ENCODE measurements around the gene S100A2.

The S100A2 gene

DNA sequence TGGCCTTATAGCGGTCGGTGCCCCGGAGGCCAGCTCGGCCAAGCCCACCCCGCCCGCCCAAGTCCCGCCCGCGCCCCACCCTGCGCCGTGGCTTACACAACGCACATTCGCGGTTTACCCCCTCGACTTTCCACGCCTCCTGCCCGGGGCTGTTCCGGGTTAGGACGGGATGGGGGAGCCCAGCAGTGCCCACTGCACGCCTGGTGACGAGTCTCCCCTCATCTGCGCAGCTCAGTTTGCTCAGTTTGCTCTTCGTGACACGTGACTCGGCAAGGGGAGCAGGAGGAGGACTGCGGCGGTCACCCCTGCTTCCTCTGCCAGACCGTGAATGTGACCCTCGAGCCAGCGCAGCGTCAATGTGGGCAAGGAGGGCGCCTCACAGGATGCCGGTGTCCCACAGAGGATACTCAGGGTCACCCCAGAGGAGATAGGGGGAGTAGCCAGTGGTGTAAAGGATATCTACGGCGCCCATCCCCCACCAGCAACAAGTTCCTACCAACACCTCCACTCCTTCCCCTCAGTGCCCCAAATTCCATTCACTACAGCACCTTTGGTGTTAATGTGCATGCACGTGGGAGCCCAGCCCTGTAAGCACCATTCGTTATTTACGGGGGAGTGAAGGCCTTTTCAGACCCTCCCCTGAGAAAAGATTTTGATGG is 29.5 kb downstream of the S100A2 start:
- Histone ChIP-seq H3K36me3 (ENCODE audit: control insufficient read depth, insufficient read depth, low read length) (no peaks in the 10 kb centered on the region), H3K79me1 (ENCODE audit: low read length) (no peaks in the 10 kb centered on the region), H3K4me1 (ENCODE audit: control insufficient read depth, low read depth, low read length) (peaks cover 2% of the 10 kb centered on the region), H3K27ac (ENCODE audit: low read depth, low read length) (no peak overlapping the region), H2AK5ac (ENCODE audit: low read length) (no peak overlapping the region), H3K4me2 (ENCODE audit: low read length) (peak overlapping the region; percentile 14), H3K18ac (ENCODE audit: low read length) (no peak overlapping the region), H2BK15ac (replicated peaks; ENCODE audit: low read depth) (no peak overlapping the region), H3K56ac (ENCODE audit: low read length) (peak overlapping the region; percentile 85), H3K27me3 (ENCODE audit: insufficient read depth, low read length, poor library complexity) (no peaks in the 10 kb centered on the region), H3K4me3 (ENCODE audit: low read length) (no peak overlapping the region), H3K4ac (ENCODE audit: low read depth, low read length) (no peak overlapping the region), H3K23ac (ENCODE audit: low read length) (peak overlapping the region; percentile 90), H2BK5ac (ENCODE audit: low read length) (no peak overlapping the region), H2BK120ac (ENCODE audit: low read depth, low read length) (no peak overlapping the region), H4K5ac (ENCODE audit: low read length) (no peak overlapping the region), H3K79me2 (ENCODE audit: control insufficient read depth, insufficient read depth, low read length) (no peaks in the 10 kb centered on the region), H4K8ac (ENCODE audit: low read depth, low read length) (no peak overlapping the region), H3K9ac (ENCODE audit: low read length) (peak overlapping the region; percentile 52)
- WGBS (ENCODE audit: extremely low coverage, insufficient coverage, low lambda C conversion rate) = no CpG with 5 or more reads among the region's 38 CpGs
- DNase-seq = no peak

DNA sequence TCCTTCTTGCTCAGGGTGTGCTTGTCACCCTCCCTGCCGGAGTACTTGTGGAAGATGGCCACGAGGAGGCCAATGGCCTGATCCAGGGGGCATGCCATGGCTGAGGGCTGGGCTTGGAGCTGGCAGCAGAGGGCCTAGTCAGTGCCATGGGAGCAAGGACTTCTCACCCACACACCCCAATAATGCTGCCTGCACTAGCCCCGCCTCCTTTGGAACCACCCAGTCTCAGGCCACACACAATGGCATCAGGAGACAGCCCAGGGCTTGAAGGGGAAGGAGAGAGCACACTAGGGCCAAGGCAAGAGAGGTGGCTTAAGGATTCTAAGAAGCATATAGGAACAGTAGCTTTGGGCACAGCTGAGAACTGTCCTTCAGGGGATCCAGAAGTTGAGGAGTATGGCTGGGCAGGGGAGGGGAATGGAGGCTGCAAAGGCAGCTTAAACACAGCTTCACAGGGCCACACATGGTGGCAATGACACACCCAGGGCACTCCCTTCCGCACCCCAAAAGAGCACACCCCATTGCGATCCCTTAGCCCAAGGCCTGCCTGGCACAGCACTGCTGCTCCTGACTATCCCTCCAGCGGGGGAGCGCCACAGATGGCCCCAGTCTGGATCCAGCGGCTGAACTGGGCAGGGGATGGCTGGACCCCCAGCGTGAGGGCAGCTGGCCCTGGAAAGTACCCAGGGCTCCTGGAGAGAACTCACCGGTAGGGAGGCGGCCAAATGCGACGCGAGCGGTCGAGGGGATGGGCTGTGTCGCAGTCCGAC is 30.2 kb downstream of the S100A2 start, which contains the start of gene S100A6:
Gene S100A6, minus strand, starts transcription at position 750 of the 770 bp plus-strand sequence. Its CDS starts 652 bp downstream, at position 98.
- Histone ChIP-seq H3K4me2 (ENCODE audit: low read length) (peak within 1 kb of the TSS; percentile 14), H3K79me2 (ENCODE audit: control insufficient read depth, insufficient read depth, low read length) (no peaks in the 10 kb centered on the region), H3K36me3 (ENCODE audit: control insufficient read depth, insufficient read depth, low read length) (no peaks in the 10 kb centered on the region), H3K79me1 (ENCODE audit: low read length) (no peaks in the 10 kb centered on the region), H2BK120ac (ENCODE audit: low read depth, low read length) (no peak within 1 kb of the TSS), H3K27ac (ENCODE audit: low read depth, low read length) (no peak within 1 kb of the TSS), H3K4ac (ENCODE audit: low read depth, low read length) (no peak within 1 kb of the TSS), H3K56ac (ENCODE audit: low read length) (peak within 1 kb of the TSS; percentile 85), H2BK15ac (replicated peaks; ENCODE audit: low read depth) (no peak within 1 kb of the TSS), H4K5ac (ENCODE audit: low read length) (peak within 1 kb of the TSS; percentile 21), H2AK5ac (ENCODE audit: low read length) (peak within 1 kb of the TSS; percentile 23), H3K4me3 (ENCODE audit: low read length) (no peak within 1 kb of the TSS), H3K9ac (ENCODE audit: low read length) (peak within 1 kb of the TSS; percentile 52), H3K23ac (ENCODE audit: low read length) (peak within 1 kb of the TSS; percentile 90), H4K8ac (ENCODE audit: low read depth, low read length) (no peak within 1 kb of the TSS), H2BK5ac (ENCODE audit: low read length) (no peak within 1 kb of the TSS), H3K27me3 (ENCODE audit: insufficient read depth, low read length, poor library complexity) (no peaks in the 10 kb centered on the region), H3K4me1 (ENCODE audit: control insufficient read depth, low read depth, low read length) (peaks cover 2% of the 10 kb centered on the region), H3K18ac (ENCODE audit: low read length) (no peak within 1 kb of the TSS)
- no CpG with 5 or more reads among the region's 18 CpGs for WGBS (ENCODE audit: extremely low coverage, insufficient coverage, low lambda C conversion rate)
- no peak for DNase-seq

DNA sequence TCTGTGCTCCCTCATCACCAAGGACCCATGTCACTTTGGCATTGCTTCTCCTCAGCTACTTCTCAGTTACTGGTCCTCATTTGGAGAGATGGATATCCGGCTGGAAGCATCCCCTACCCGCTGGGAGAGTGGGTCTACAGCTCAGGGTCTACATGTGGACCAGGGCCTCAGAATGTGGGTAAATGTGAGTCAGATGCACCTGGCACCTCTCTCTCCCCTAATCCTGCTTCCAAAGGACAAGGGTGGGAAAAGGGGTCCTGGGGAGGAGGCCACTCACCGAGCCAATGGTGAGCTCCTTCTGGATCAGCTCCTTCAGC is 30.8 kb downstream of the S100A2 start:
- no peaks in the 10 kb centered on the region for H3K79me1 ChIP-seq (ENCODE audit: low read length)
- H2AK5ac ChIP-seq (ENCODE audit: low read length) = no peak overlapping the region
- H3K27me3 ChIP-seq (ENCODE audit: insufficient read depth, low read length, poor library complexity) = no peaks in the 10 kb centered on the region
- no peak overlapping the region for H3K4ac ChIP-seq (ENCODE audit: low read depth, low read length)
- no peak overlapping the region for H4K5ac ChIP-seq (ENCODE audit: low read length)
- H3K18ac ChIP-seq (ENCODE audit: low read length) = no peak overlapping the region
- no peak overlapping the region for H3K23ac ChIP-seq (ENCODE audit: low read length)
- no peak overlapping the region for H2BK15ac ChIP-seq (replicated peaks; ENCODE audit: low read depth)
- H3K27ac ChIP-seq (ENCODE audit: low read depth, low read length) = no peak overlapping the region
- H2BK5ac ChIP-seq (ENCODE audit: low read length) = no peak overlapping the region
- no peaks in the 10 kb centered on the region for H3K36me3 ChIP-seq (ENCODE audit: control insufficient read depth, insufficient read depth, low read length)
- H3K4me1 ChIP-seq (ENCODE audit: control insufficient read depth, low read depth, low read length) = peaks cover 2% of the 10 kb centered on the region
- no peak overlapping the region for H2BK120ac ChIP-seq (ENCODE audit: low read depth, low read length)
- WGBS (ENCODE audit: extremely low coverage, insufficient coverage, low lambda C conversion rate) = no CpG with 5 or more reads among the region's 3 CpGs
- DNase-seq = no peak
- H3K9ac ChIP-seq (ENCODE audit: low read length) = no peak overlapping the region
- no peak overlapping the region for H4K8ac ChIP-seq (ENCODE audit: low read depth, low read length)
- H3K4me2 ChIP-seq (ENCODE audit: low read length) = no peak overlapping the region
- no peak overlapping the region for H3K4me3 ChIP-seq (ENCODE audit: low read length)
- peak overlapping the region; percentile 35 for H3K56ac ChIP-seq (ENCODE audit: low read length)
- H3K79me2 ChIP-seq (ENCODE audit: control insufficient read depth, insufficient read depth, low read length) = no peaks in the 10 kb centered on the region

DNA sequence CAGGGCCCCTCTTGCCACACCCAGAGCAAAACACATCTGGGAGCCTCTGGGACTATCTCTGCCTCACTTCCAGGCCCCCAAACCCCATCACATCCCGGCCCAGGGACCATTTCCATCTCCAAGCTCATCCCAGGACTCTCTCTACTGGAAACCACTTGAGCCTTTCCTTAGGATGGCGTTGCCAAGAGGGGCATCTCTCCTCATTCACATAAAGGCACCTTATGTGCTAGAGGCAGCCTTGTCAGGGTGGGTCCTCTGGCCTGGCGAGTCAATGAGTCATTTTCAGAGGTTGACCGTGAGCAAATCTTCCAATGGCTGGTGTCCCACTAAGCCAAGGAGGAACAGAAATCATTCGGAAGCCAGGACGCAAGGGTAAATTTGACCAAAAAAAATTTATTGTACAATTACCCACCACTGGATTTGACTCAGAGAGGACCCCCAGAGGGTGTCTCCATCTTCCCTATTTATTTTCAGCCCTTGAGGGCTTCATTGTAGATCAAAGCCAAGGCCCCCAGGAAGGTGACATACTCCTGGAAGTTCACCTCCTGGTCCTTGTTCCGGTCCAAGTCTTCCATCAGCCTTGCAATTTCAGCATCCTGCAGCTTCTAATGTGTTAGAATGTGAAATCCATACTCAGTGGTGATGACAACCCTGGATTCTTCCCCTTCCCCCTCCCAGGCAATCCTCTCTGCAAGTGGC is 31.3 kb downstream of the S100A2 start:
- no peaks in the 10 kb centered on the region for H3K36me3 ChIP-seq (ENCODE audit: control insufficient read depth, insufficient read depth, low read length)
- no peak overlapping the region for H3K18ac ChIP-seq (ENCODE audit: low read length)
- no peak overlapping the region for H3K4ac ChIP-seq (ENCODE audit: low read depth, low read length)
- no peak for DNase-seq
- no peak overlapping the region for H3K23ac ChIP-seq (ENCODE audit: low read length)
- H3K27me3 ChIP-seq (ENCODE audit: insufficient read depth, low read length, poor library complexity) = no peaks in the 10 kb centered on the region
- no peak overlapping the region for H2BK120ac ChIP-seq (ENCODE audit: low read depth, low read length)
- WGBS (ENCODE audit: extremely low coverage, insufficient coverage, low lambda C conversion rate) = no CpG with 5 or more reads among the region's 7 CpGs
- H3K4me2 ChIP-seq (ENCODE audit: low read length) = no peak overlapping the region
- H3K79me2 ChIP-seq (ENCODE audit: control insufficient read depth, insufficient read depth, low read length) = no peaks in the 10 kb centered on the region
- no peak overlapping the region for H2BK5ac ChIP-seq (ENCODE audit: low read length)
- peaks cover 2% of the 10 kb centered on the region for H3K4me1 ChIP-seq (ENCODE audit: control insufficient read depth, low read depth, low read length)
- no peak overlapping the region for H3K27ac ChIP-seq (ENCODE audit: low read depth, low read length)
- no peak overlapping the region for H4K8ac ChIP-seq (ENCODE audit: low read depth, low read length)
- no peak overlapping the region for H4K5ac ChIP-seq (ENCODE audit: low read length)
- H2BK15ac ChIP-seq (replicated peaks; ENCODE audit: low read depth) = no peak overlapping the region
- H3K79me1 ChIP-seq (ENCODE audit: low read length) = no peaks in the 10 kb centered on the region
- H3K9ac ChIP-seq (ENCODE audit: low read length) = no peak overlapping the region
- no peak overlapping the region for H2AK5ac ChIP-seq (ENCODE audit: low read length)
- no peak overlapping the region for H3K4me3 ChIP-seq (ENCODE audit: low read length)
- no peak overlapping the region for H3K56ac ChIP-seq (ENCODE audit: low read length)

DNA sequence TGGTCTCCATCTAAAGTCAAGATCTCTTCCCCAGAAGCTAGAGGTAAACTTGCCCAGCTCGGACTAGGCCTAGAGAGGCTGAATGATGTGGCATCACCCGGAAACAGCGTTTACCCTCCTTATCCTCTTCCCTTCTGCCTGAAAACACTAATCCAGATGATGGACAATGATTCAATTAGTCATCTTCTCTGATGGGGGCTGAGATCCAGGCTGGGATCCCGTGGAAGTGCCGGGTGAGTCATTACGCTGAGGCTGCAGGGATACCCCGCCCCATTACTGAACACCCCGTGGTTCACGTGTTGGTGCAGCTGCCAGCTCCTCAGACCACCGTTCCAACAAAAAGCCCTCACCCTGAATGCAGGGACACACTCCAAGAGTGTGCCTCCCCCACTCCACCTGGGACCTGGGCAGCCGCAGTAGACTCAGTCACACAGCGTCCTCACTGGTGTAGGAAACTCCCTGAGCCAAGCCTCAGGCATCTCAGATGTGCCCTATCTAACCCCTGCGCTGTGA is 31.9 kb downstream of the S100A2 start:
- no peak overlapping the region for H2BK15ac ChIP-seq (replicated peaks; ENCODE audit: low read depth)
- H3K4me2 ChIP-seq (ENCODE audit: low read length) = no peak overlapping the region
- H3K18ac ChIP-seq (ENCODE audit: low read length) = no peak overlapping the region
- H2BK120ac ChIP-seq (ENCODE audit: low read depth, low read length) = no peak overlapping the region
- H3K27ac ChIP-seq (ENCODE audit: low read depth, low read length) = no peak overlapping the region
- no peak overlapping the region for H4K8ac ChIP-seq (ENCODE audit: low read depth, low read length)
- no CpG with 5 or more reads among the region's 13 CpGs for WGBS (ENCODE audit: extremely low coverage, insufficient coverage, low lambda C conversion rate)
- peak overlapping the region; percentile 20 for H3K9ac ChIP-seq (ENCODE audit: low read length)
- H3K23ac ChIP-seq (ENCODE audit: low read length) = no peak overlapping the region
- no peak overlapping the region for H4K5ac ChIP-seq (ENCODE audit: low read length)
- no peak overlapping the region for H3K4ac ChIP-seq (ENCODE audit: low read depth, low read length)
- DNase-seq = no peak
- no peak overlapping the region for H2AK5ac ChIP-seq (ENCODE audit: low read length)
- peaks cover 2% of the 10 kb centered on the region for H3K4me1 ChIP-seq (ENCODE audit: control insufficient read depth, low read depth, low read length)
- peak overlapping the region; percentile 61 for H3K56ac ChIP-seq (ENCODE audit: low read length)
- no peaks in the 10 kb centered on the region for H3K79me2 ChIP-seq (ENCODE audit: control insufficient read depth, insufficient read depth, low read length)
- H3K36me3 ChIP-seq (ENCODE audit: control insufficient read depth, insufficient read depth, low read length) = no peaks in the 10 kb centered on the region
- H3K79me1 ChIP-seq (ENCODE audit: low read length) = no peaks in the 10 kb centered on the region
- no peak overlapping the region for H3K4me3 ChIP-seq (ENCODE audit: low read length)
- no peaks in the 10 kb centered on the region for H3K27me3 ChIP-seq (ENCODE audit: insufficient read depth, low read length, poor library complexity)
- H2BK5ac ChIP-seq (ENCODE audit: low read length) = no peak overlapping the region
